GM12878 (cell line): ENCODE results near the gene NGDN. TPM values are rescaled to one million over a fixed set of nuclear protein-coding genes. Genes with fewer than 3 reads are reported as not detected.

Experiments used
- ATAC-seq: fragments of 200-7000 bp; cut with Tn5 transposase; 3 replicates; pipeline ENCODE4 v1.9.1; 2020; ENCODE audit warnings: mild to moderate bottlenecking, moderate library complexity
- BruUV-seq: library from RNA; stranded (reverse); fragments of 400-500 nt; replicated peaks from 2 replicates; lab custom pipeline; 2021; lab: Mats Ljungman, UMichigan
- CTCF ChIA-PET: fragments of 300-600 bp; sonication (Branson Sonifier 250); formaldehyde crosslinking; extraction: SDS; loops from one replicate; lab custom pipeline; 2021; ENCODE audit warnings: inconsistent platforms; lab: Yijun Ruan, JAX
- POLR2A ChIA-PET: fragments of 350-600 bp; formaldehyde crosslinking; extraction: SDS; loops from one replicate; lab custom pipeline; 2021; ENCODE audit warnings: inconsistent platforms; lab: Charles Lee
- RAD21 ChIA-PET: fragments of 300-600 bp; sonication (Branson Sonifier 250); formaldehyde crosslinking; loops from one replicate; lab custom pipeline; 2023; ENCODE audit warnings: antibody characterized with exemption; ENCODE audit not compliant: unreplicated experiment; lab: Charles Lee
- SMC1A ChIA-PET: fragments of 300-600 bp; sonication (Branson Sonifier 250); formaldehyde crosslinking; loops from one replicate; lab custom pipeline; 2023; ENCODE audit not compliant: unreplicated experiment, uncharacterized antibody; lab: Charles Lee
- DNase-seq: peaks from one replicate; pipeline ENCODE4 v3.0.0-alpha.2; 2011; ENCODE audit warnings: low read depth, low spot score
- FAIRE-seq: peaks from 3 replicates; lab custom pipeline; 2011; peaks lifted over from hg19 to GRCh38; lab: Jason Lieb, UNC
- H2AFZ ChIP-seq: 2 replicates; pipeline ENCODE4 v1.6.0; 2011; ENCODE audit warnings: low read depth, low read length, control low read depth; ENCODE audit not compliant: control insufficient read depth
- H3K27ac ChIP-seq: 2 replicates; pipeline ENCODE4 v1.5.1; 2011; ENCODE audit warnings: control low read depth; ENCODE audit not compliant: control insufficient read depth, insufficient read depth
- H3K27me3 ChIP-seq, 2 experiments: replicated peaks in 1 of 2; 2 replicates each; pipeline versions ENCODE4 v1.6.0 to v1.6.1; 2011; ENCODE audit warnings: low read length in 1 of 2; ENCODE audit not compliant: control insufficient read depth in 2 of 2, insufficient read depth in 2 of 2
- H3K36me3 ChIP-seq, 2 experiments: 2 replicates each; pipeline ENCODE4 v1.5.1; 2011; ENCODE audit warnings: low read length in 1 of 2; ENCODE audit not compliant: control insufficient read depth in 2 of 2, insufficient read depth in 2 of 2
- H3K4me1 ChIP-seq: 2 replicates; pipeline ENCODE4 v1.6.1; 2011; ENCODE audit warnings: mild to moderate bottlenecking, low read length, moderate library complexity, mixed read lengths; ENCODE audit not compliant: control insufficient read depth, insufficient read depth
- H3K4me2 ChIP-seq: 2 replicates; pipeline ENCODE4 v1.6.0; 2011; ENCODE audit warnings: control low read depth; ENCODE audit not compliant: control insufficient read depth, insufficient read depth
- H3K4me3 ChIP-seq: fragments of 200-600 bp; sonication (generic); 2 replicates; pipeline ENCODE4 v1.5.1; 2016
- H3K79me2 ChIP-seq: 2 replicates; pipeline ENCODE4 v1.6.0; 2011; ENCODE audit warnings: low read length; ENCODE audit not compliant: control insufficient read depth, insufficient read depth
- H3K9ac ChIP-seq: 2 replicates; pipeline ENCODE4 v1.8.0; 2011; ENCODE audit warnings: low read length, control low read depth, mixed read lengths; ENCODE audit not compliant: control insufficient read depth, insufficient read depth
- H3K9me3 ChIP-seq: replicated peaks from 3 replicates; pipeline ENCODE4 v1.5.1; 2011; ENCODE audit warnings: mild to moderate bottlenecking, low read length; ENCODE audit not compliant: control insufficient read depth, insufficient read depth
- H4K20me1 ChIP-seq: 2 replicates; pipeline ENCODE4 v1.6.0; 2011; ENCODE audit not compliant: control insufficient read depth, insufficient read depth
- ATF7 ChIP-seq: fragments of 450-650 bp; IDR thresholded peaks from 2 replicates; pipeline ENCODE4 v1.6.1; 2016; ENCODE audit warnings: low read depth, mild to moderate bottlenecking
- JUND ChIP-seq: IDR thresholded peaks from 2 replicates; pipeline ENCODE4 v1.6.1; 2012; ENCODE audit warnings: low read depth, mild to moderate bottlenecking, low read length, improper control_type of control experiment, moderate library complexity
- MEF2A ChIP-seq: IDR thresholded peaks from 2 replicates; pipeline ENCODE4 v1.6.1; 2011; ENCODE audit warnings: low read depth, mild to moderate bottlenecking, low read length, moderate library complexity; ENCODE audit not compliant: insufficient read depth
- NR2C2 ChIP-seq: IDR thresholded peaks from 2 replicates; pipeline ENCODE4 v1.6.1; 2011; ENCODE audit warnings: borderline replicate concordance, low read depth; ENCODE audit not compliant: control insufficient read depth, insufficient read length
- RAD51 ChIP-seq: fragments of 450-650 bp; IDR thresholded peaks from 2 replicates; pipeline ENCODE4 v1.6.1; 2016; ENCODE audit warnings: moderate library complexity, mild to moderate bottlenecking, inconsistent platforms
- STAT3 ChIP-seq: IDR thresholded peaks from 2 replicates; pipeline ENCODE4 v1.6.1; 2011; ENCODE audit warnings: low read depth, low read length, improper control_type of control experiment
- TCF12 ChIP-seq: IDR thresholded peaks from 2 replicates; pipeline ENCODE4 v1.6.1; 2011; ENCODE audit warnings: low read depth, mild to moderate bottlenecking, low read length
- ZNF217 ChIP-seq: fragments of 450-650 bp; IDR thresholded peaks from 2 replicates; pipeline ENCODE4 v1.6.1; 2017; ENCODE audit warnings: antibody characterized with exemption, mild to moderate bottlenecking
- WGBS: methylation state at CpG from one replicate; pipeline ENCODE4 v1.1.6; 2016; ENCODE audit warnings: low lambda C conversion rate; ENCODE audit not compliant: insufficient replicate concordance, insufficient coverage; ENCODE audit errors: missing lambda C conversion rate; 5-methylcytosine and 5-hydroxymethylcytosine counted together
- in situ Hi-C: fragments of 300-500 bp; cut with MboI; formaldehyde crosslinking; loops from 9 replicates; pipeline ENCODE4 v1.14.3; 2018; ENCODE audit warnings: mixed read lengths
- intact Hi-C: fragments of 100-400 bp; cut with micrococcal nuclease; formaldehyde crosslinking; loops from one replicate; pipeline ENCODE4 v1.14.2; 2022; ENCODE audit not compliant: unreplicated experiment
- polyA plus RNA-seq, 11 experiments: library from polyadenylated mRNA; depleted of rRNA in 4 of 11; unstranded in 6 of 11; stranded (reverse) in 5 of 11; fragments of >200 nt; fragmentation: Nextera tagmentation in 4 of 11; fragmentation: Illumina TruSeq in 1 of 11; extraction: Ambion mirVana in 4 of 11; extraction: Trizol in 1 of 11; gene quantifications; 1 replicate in 1 of 11; 2 replicates in 10 of 11; pipeline versions ENCODE4 v1.2.1 to v1.2.3, GENCODE V29; 2011 to 2016; ENCODE audit warnings: inconsistent platforms in 2 of 11, missing spikeins in 2 of 11, low read depth in 1 of 11
- total RNA-seq, 4 experiments: library from RNA; depleted of rRNA in 3 of 4; stranded (reverse); fragments of >200 nt in 3 of 4; fragmentation: Illumina TruSeq in 1 of 4; extraction: Trizol in 1 of 4; gene quantifications; 2 replicates each; pipeline versions ENCODE4 v1.2.1 to v1.2.3, GENCODE V29; 2013 to 2021
- TF ChIP-seq, protein P1 (sequence below): IDR thresholded peaks from 2 replicates; pipeline ENCODE4 v1.6.1; 2011; ENCODE audit warnings: borderline replicate concordance, low read depth, mild to moderate bottlenecking, moderate library complexity, low read length; ENCODE audit not compliant: insufficient read depth, poor library complexity, severe bottlenecking
- TF ChIP-seq, protein P2 (sequence below): fragments of 450-650 bp; IDR thresholded peaks from 2 replicates; pipeline ENCODE4 v1.6.1; 2017; ENCODE audit warnings: mild to moderate bottlenecking, low read depth, inconsistent platforms; ENCODE audit not compliant: poor library complexity, severe bottlenecking

The NGDN gene
- total and polyA plus RNA-seq, 10 of the 15 experiments (the other 5 are each of a cell fraction or from before 2014, with no cell fraction given): 40.4 to 163 (median 71.4) TPM

DNA sequence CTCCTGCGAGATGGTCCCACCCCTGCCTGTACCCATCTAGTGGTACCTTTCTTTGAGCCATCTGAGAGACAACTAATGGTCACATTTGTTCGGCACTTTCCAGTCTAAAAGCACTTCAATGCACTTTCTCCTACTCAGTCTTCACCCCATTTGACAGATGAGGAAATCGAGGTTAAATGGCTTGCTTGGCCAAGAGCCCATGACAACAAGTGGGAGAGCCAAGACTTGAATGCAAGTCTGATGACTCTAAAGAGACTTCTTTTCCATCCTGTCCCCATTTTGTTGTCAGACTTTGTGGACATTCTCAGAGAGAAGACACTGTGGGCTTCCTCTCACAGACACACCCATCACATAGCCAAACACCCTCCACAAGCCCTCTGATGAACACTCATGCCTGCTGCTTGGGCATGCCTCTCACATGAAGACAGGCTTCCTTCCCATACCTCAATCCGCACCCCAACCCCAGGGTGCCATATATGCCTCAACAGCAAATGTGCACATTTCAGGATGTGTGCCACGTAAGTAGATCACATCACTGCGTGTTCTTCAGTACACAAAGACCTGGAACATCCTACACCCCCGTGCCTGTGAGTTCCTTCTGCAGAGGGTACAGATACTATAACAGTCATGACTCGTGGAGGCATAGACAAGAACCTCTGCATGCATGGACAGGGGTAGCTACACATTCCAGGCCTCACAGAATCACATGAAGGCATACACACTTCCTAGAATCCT is 34.8 kb upstream of the NGDN start:
- no peak overlapping the region for H3K9ac ChIP-seq
- ChIA-PET POLR2A (interaction anchor here (0.6 kb wide), 1 partner anchor 521 kb away, joined by 3 read pairs; no protein-coding TSS in a partner anchor), CTCF (no interaction called here), SMC1A (no interaction called here), RAD21 (no interaction called here)
- H2AFZ ChIP-seq: no peak overlapping the region
- in situ Hi-C loops (no loop called here), intact Hi-C loops (no loop called here)
- H3K4me2 ChIP-seq: no peak overlapping the region
- H3K4me3 ChIP-seq: no peak overlapping the region
- BruUV-seq: no TSS peak
- no peaks in the 10 kb centered on the region for H3K9me3 ChIP-seq
- H3K27ac ChIP-seq: no peak overlapping the region
- FAIRE-seq: no peak
- TF ChIP-seq ZNF217: no peak
- no peak for TF ChIP-seq ATF7
- no peak for TF ChIP-seq JUND
- TF ChIP-seq, protein P1, sequence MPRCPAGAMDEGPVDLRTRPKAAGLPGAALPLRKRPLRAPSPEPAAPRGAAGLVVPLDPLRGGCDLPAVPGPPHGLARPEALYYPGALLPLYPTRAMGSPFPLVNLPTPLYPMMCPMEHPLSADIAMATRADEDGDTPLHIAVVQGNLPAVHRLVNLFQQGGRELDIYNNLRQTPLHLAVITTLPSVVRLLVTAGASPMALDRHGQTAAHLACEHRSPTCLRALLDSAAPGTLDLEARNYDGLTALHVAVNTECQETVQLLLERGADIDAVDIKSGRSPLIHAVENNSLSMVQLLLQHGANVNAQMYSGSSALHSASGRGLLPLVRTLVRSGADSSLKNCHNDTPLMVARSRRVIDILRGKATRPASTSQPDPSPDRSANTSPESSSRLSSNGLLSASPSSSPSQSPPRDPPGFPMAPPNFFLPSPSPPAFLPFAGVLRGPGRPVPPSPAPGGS: no peak
- no peak for TF ChIP-seq TCF12
- no peak for TF ChIP-seq RAD51
- TF ChIP-seq STAT3: no peak
- TF ChIP-seq, protein P2, sequence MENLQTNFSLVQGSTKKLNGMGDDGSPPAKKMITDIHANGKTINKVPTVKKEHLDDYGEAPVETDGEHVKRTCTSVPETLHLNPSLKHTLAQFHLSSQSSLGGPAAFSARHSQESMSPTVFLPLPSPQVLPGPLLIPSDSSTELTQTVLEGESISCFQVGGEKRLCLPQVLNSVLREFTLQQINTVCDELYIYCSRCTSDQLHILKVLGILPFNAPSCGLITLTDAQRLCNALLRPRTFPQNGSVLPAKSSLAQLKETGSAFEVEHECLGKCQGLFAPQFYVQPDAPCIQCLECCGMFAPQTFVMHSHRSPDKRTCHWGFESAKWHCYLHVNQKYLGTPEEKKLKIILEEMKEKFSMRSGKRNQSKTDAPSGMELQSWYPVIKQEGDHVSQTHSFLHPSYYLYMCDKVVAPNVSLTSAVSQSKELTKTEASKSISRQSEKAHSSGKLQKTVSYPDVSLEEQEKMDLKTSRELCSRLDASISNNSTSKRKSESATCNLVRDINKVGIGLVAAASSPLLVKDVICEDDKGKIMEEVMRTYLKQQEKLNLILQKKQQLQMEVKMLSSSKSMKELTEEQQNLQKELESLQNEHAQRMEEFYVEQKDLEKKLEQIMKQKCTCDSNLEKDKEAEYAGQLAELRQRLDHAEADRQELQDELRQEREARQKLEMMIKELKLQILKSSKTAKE: no peak
- no peak for TF ChIP-seq MEF2A
- TF ChIP-seq NR2C2: no peak
- DNase-seq: no peak
- 17% methylated on average over 8 of the region's 8 CpGs for WGBS
- H3K79me2 ChIP-seq: no peaks in the 10 kb centered on the region
- no peaks in the 10 kb centered on the region for H4K20me1 ChIP-seq
- no peaks in the 10 kb centered on the region; a peak in 1 of 4 replicates for H3K36me3 ChIP-seq
- no peak for ATAC-seq
- H3K4me1 ChIP-seq: no peaks in the 10 kb centered on the region
- H3K27me3 ChIP-seq: no peaks in the 10 kb centered on the region; a peak in 3 of 4 replicates
